Kidney (tissue), 14 donors: Measurements from ENCODE around the gene PTCD1. TPM values are rescaled to one million over a fixed set of nuclear protein-coding genes. Genes with fewer than 3 reads are reported as not detected.

Experiments
- DNase-seq, 5 donors: peaks; one replicate each; pipeline ENCODE4 v3.0.0-alpha.2; 2013 to 2020
- FAIRE-seq: peaks from 2 replicates; lab custom pipeline; 2012; peaks lifted over from hg19 to GRCh38; lab: Jason Lieb, UNC
- H3K27ac ChIP-seq, 2 donors: one replicate each; pipeline ENCODE4 v1.7.0; 2013; ENCODE audit warnings: low read depth in 2 of 2, low read length in 2 of 2, inconsistent platforms in 1 of 2
- H3K27me3 ChIP-seq: one replicate; pipeline ENCODE4 v1.7.1; 2013; ENCODE audit warnings: low read length, inconsistent platforms; ENCODE audit not compliant: control insufficient read depth, insufficient read depth
- H3K36me3 ChIP-seq, 3 donors: one replicate each; pipeline versions ENCODE4 v1.7.0 to v1.7.1; 2013; ENCODE audit warnings: low read length in 3 of 3, control low read depth in 1 of 3, inconsistent platforms in 1 of 3; ENCODE audit not compliant: insufficient read depth in 3 of 3, control insufficient read depth in 2 of 3
- H3K4me1 ChIP-seq, 3 donors: one replicate each; pipeline versions ENCODE4 v1.7.0 to v1.7.1; 2013; ENCODE audit warnings: low read length in 3 of 3, inconsistent platforms in 1 of 3, low read depth in 1 of 3; ENCODE audit not compliant: control insufficient read depth in 2 of 3, insufficient read depth in 2 of 3
- H3K4me3 ChIP-seq, 3 donors: one replicate each; pipeline versions ENCODE4 v1.7.0 to v1.8.1; 2013; ENCODE audit warnings: low read length in 3 of 3, control low read depth in 1 of 3, inconsistent platforms in 1 of 3
- H3K9ac ChIP-seq, 3 donors: one replicate each; pipeline versions ENCODE4 v1.7.0 to v1.7.1; 2013; ENCODE audit warnings: low read length in 3 of 3, control low read depth in 1 of 3, inconsistent platforms in 1 of 3
- H3K9me3 ChIP-seq, 3 donors: one replicate each; pipeline versions ENCODE4 v1.7.0 to v1.7.1; 2013; ENCODE audit warnings: low read length in 3 of 3, control low read depth in 1 of 3, inconsistent platforms in 1 of 3; ENCODE audit not compliant: control insufficient read depth in 2 of 3, insufficient read depth in 1 of 3
- CTCF ChIP-seq: IDR thresholded peaks from 3 replicates; pipeline ENCODE4 v1.5.1; 2012; ENCODE audit warnings: mild to moderate bottlenecking, moderate library complexity, borderline replicate concordance; ENCODE audit not compliant: insufficient read depth; ENCODE audit errors: extremely low read depth
- intact Hi-C: fragments of 100-400 bp; cut with DNase I; formaldehyde crosslinking; loops from one replicate; pipeline ENCODE4 v1.11.1; 2022
- polyA plus RNA-seq: library from polyadenylated mRNA; stranded (reverse); fragments of 350-450 nt; fragmentation: Illumina TruSeq; extraction: RNeasy Lipid Tissue Mini Kit (QIAGEN cat#74804); gene quantifications from one replicate; pipeline ENCODE4 v1.2.3, GENCODE V29; 2014; ENCODE audit warnings: low read depth, low replicate concordance; ENCODE audit not compliant: insufficient read depth
- total RNA-seq: library from RNA; stranded (reverse); fragmentation: NEBNext Ultra II Directional; extraction: Animal tissue kit (Norgen Biotek cat#: 25700); gene quantifications from one replicate; pipeline ENCODE4 v1.2.1, GENCODE V29; 2021
- donor health status: control.
- donor health status: control.
- donor health status: control.
- donor health status: control.
- donor health status: control.
- donor health status: DM: yes; HTN: yes; CAD: no.
- donor health status: Normal renal cell carcinoma (clear cell type).

PTCD1 gene
- total and polyA plus RNA-seq, 2 donors from 2014 or later = 2.9 to 5.4 TPM

- FAIRE-seq = no peak
- peaks cover 0 to 6% (median 0%) of the 10 kb centered on the region in 3 donors for H3K4me1 ChIP-seq
- H3K9ac ChIP-seq = no peak overlapping the region
- TF ChIP-seq CTCF = no peak
- H3K27me3 ChIP-seq = no peaks in the 10 kb centered on the region
- peak overlapping the region in 1 of 3 donors; percentile 75 for H3K4me3 ChIP-seq
- intact Hi-C loops = no loop called here
- no peaks in the 10 kb centered on the region for H3K9me3 ChIP-seq
- H3K36me3 ChIP-seq = peaks cover 0 to 10% (median 4%) of the 10 kb centered on the region in 3 donors
- DNase-seq = peak in 1 of 5 donors; percentile 62
- H3K27ac ChIP-seq = no peak overlapping the region
Observed at GRCh38 chr7:99392046-99392445, 46.6 kb downstream of the PTCD1 start.

- Histone ChIP-seq H3K4me3 (no peak overlapping the region), H3K9ac (no peak overlapping the region), H3K4me1 (peaks cover 0 to 6% (median 0%) of the 10 kb centered on the region in 3 donors), H3K27me3 (no peaks in the 10 kb centered on the region), H3K9me3 (no peaks in the 10 kb centered on the region), H3K27ac (no peak overlapping the region), H3K36me3 (peaks cover 0 to 14% (median 4%) of the 10 kb centered on the region in 3 donors)
- FAIRE-seq (no peak), DNase-seq (no peak)
- TF ChIP-seq CTCF = no peak
- intact Hi-C loops = no loop called here
Observed at GRCh38 chr7:99390941-99391602, 47.5 kb downstream of the PTCD1 start.

DNA sequence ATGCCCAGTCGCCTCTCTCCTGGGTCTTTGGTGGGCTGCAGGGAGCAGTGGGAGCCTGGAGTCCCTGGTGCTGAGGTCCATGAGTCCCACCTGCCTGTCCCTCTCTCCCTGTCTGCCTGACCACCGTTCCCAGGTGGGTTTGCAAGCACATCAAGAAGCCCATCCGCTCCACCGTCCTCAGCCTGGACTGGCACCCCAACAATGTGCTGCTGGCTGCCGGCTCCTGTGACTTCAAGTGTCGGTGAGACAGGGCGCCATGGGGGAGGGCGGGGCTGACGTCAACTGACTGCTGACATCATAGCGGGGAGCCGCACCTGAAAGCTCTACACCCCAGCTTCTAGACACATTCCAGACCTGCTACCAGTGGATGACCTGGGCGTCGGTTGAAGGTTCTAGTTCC is 48.8 kb downstream of the PTCD1 start:
- H3K4me3 ChIP-seq = no peak overlapping the region
- no peak overlapping the region for H3K9ac ChIP-seq
- peaks cover 0 to 6% (median 0%) of the 10 kb centered on the region in 3 donors for H3K4me1 ChIP-seq
- intact Hi-C loops = no loop called here
- peaks cover 0 to 10% (median 0%) of the 10 kb centered on the region in 3 donors for H3K36me3 ChIP-seq
- no peaks in the 10 kb centered on the region for H3K9me3 ChIP-seq
- no peaks in the 10 kb centered on the region for H3K27me3 ChIP-seq
- DNase-seq (peak in 2 of 5 donors; percentile 43 to 80), FAIRE-seq (no peak)
- no peak for TF ChIP-seq CTCF
- H3K27ac ChIP-seq = no peak overlapping the region
